ENCODE results near the gene S100A13.
"Not testable (repeated sequence)": the region's sequence is repeated elsewhere in the genome, so short reads cannot be mapped to it uniquely, and the experiment has no call there.

- TF ChIP-seq ZNF274 (IDR thresholded peaks at IDR 0.05; ENCODE audit: low read depth, low read length); YY1 (IDR thresholded peaks at IDR 0.05; ENCODE audit: insufficient read depth, insufficient read length): not testable (repeated sequence)
These were observed 39.3 kb downstream of the S100A13 start for GRCh38 chr1:153588033-153588432.
